H9 (cell line): ENCODE results near the gene TNIP1. TPM values are rescaled to one million over a fixed set of nuclear protein-coding genes. Genes with fewer than 3 reads are reported as not detected.

Source experiments
- DNase-seq: peaks from one replicate; pipeline ENCODE4 v3.0.0-alpha.2; 2017
- H2AFZ ChIP-seq: one replicate; pipeline ENCODE4 v1.6.1; 2013; ENCODE audit warnings: mild to moderate bottlenecking, low read length, control low read depth, moderate library complexity
- H2AK5ac ChIP-seq: 2 replicates; pipeline ENCODE4 v1.6.1; 2013; ENCODE audit warnings: low read length, control low read depth, mixed read lengths; ENCODE audit not compliant: insufficient read length
- H2BK120ac ChIP-seq: one replicate; pipeline ENCODE4 v1.6.1; 2013; ENCODE audit warnings: low read depth, mild to moderate bottlenecking, low read length, control low read depth, inconsistent platforms; ENCODE audit not compliant: poor library complexity, severe bottlenecking
- H2BK12ac ChIP-seq: 2 replicates; pipeline ENCODE4 v1.6.1; 2013; ENCODE audit warnings: low read length, control low read depth, mixed read lengths, low read depth; ENCODE audit not compliant: insufficient read length
- H2BK15ac ChIP-seq: 2 replicates; pipeline ENCODE4 v1.6.1; 2013; ENCODE audit warnings: low read depth, low read length, control low read depth
- H2BK20ac ChIP-seq: one replicate; pipeline ENCODE4 v1.6.1; 2013; ENCODE audit warnings: low read depth, mild to moderate bottlenecking, low read length, control low read depth, inconsistent platforms; ENCODE audit not compliant: poor library complexity, severe bottlenecking
- H2BK5ac ChIP-seq: 2 replicates; pipeline ENCODE4 v1.6.1; 2013; ENCODE audit warnings: low read length, control low read depth, mixed read lengths; ENCODE audit not compliant: insufficient read length
- H3K14ac ChIP-seq: 2 replicates; pipeline ENCODE4 v1.6.1; 2013; ENCODE audit warnings: low read length, control low read depth; ENCODE audit not compliant: insufficient read depth
- H3K18ac ChIP-seq: 2 replicates; pipeline ENCODE4 v1.6.1; 2013; ENCODE audit warnings: low read depth, mild to moderate bottlenecking, mixed read lengths, low read length, control low read depth; ENCODE audit not compliant: insufficient read length
- H3K23ac ChIP-seq: 2 replicates; pipeline ENCODE4 v1.6.1; 2013; ENCODE audit warnings: low read length, control low read depth, mixed read lengths, low read depth; ENCODE audit not compliant: insufficient read length
- H3K23me2 ChIP-seq: 2 replicates; pipeline ENCODE4 v1.6.1; 2013; ENCODE audit warnings: low read depth, mild to moderate bottlenecking, mixed read lengths, low read length, control low read depth; ENCODE audit not compliant: insufficient read length, poor library complexity, severe bottlenecking
- H3K27ac ChIP-seq: 2 replicates; pipeline ENCODE4 v1.5.1; 2013; ENCODE audit warnings: low read length, control low read depth, mixed read lengths, low read depth; ENCODE audit not compliant: insufficient read length
- H3K27me3 ChIP-seq: 2 replicates; pipeline ENCODE4 v1.6.1; 2013; ENCODE audit warnings: low read length, control low read depth, inconsistent platforms; ENCODE audit not compliant: insufficient read depth
- H3K4ac ChIP-seq: 2 replicates; pipeline ENCODE4 v1.6.1; 2013; ENCODE audit warnings: low read depth, mild to moderate bottlenecking, control low read depth, inconsistent platforms, low read length, moderate library complexity
- H3K4me1 ChIP-seq: 2 replicates; pipeline ENCODE4 v1.6.1; 2013; ENCODE audit warnings: low read length, control low read depth, inconsistent platforms; ENCODE audit not compliant: insufficient read depth
- H3K4me2 ChIP-seq: 2 replicates; pipeline ENCODE4 v1.6.1; 2013; ENCODE audit warnings: low read length, control low read depth, mixed read lengths; ENCODE audit not compliant: insufficient read length, insufficient read depth
- H3K56ac ChIP-seq: 2 replicates; pipeline ENCODE4 v1.6.1; 2013; ENCODE audit warnings: low read depth, mild to moderate bottlenecking, mixed read lengths, low read length, control low read depth; ENCODE audit not compliant: insufficient read length
- H3K79me1 ChIP-seq: 2 replicates; pipeline ENCODE4 v1.6.1; 2013; ENCODE audit warnings: low read depth, mild to moderate bottlenecking, moderate library complexity, low read length, control low read depth, inconsistent platforms; ENCODE audit not compliant: insufficient read depth, poor library complexity, severe bottlenecking
- H3K79me2 ChIP-seq: 2 replicates; pipeline ENCODE4 v1.6.1; 2013; ENCODE audit warnings: low read length, control low read depth, inconsistent platforms; ENCODE audit not compliant: insufficient read depth
- H3K9ac ChIP-seq: 2 replicates; pipeline ENCODE4 v1.6.1; 2013; ENCODE audit warnings: low read length, control low read depth, mixed read lengths; ENCODE audit not compliant: insufficient read length; ENCODE audit errors: extremely low read depth
- H3K9me3 ChIP-seq: one replicate; pipeline ENCODE4 v1.6.1; 2013; ENCODE audit warnings: low read depth, low read length, inconsistent platforms; ENCODE audit not compliant: control insufficient read depth
- H3T11ph ChIP-seq: one replicate; pipeline ENCODE4 v1.6.1; 2013; ENCODE audit warnings: mild to moderate bottlenecking, low read length, control low read depth, inconsistent platforms
- H4K20me1 ChIP-seq: one replicate; pipeline ENCODE4 v1.6.1; 2013; ENCODE audit not compliant: control insufficient read depth, insufficient read length, insufficient read depth
- H4K5ac ChIP-seq: 2 replicates; pipeline ENCODE4 v1.6.1; 2013; ENCODE audit warnings: low read depth, mild to moderate bottlenecking, mixed read lengths, low read length, control low read depth; ENCODE audit not compliant: insufficient read length
- H4K8ac ChIP-seq: replicated peaks from 2 replicates; pipeline ENCODE4 v1.6.1; 2013; ENCODE audit warnings: low read length, control low read depth, mixed read lengths, low read depth; ENCODE audit not compliant: insufficient read length
- H4K91ac ChIP-seq: 2 replicates; pipeline ENCODE4 v1.6.1; 2013; ENCODE audit warnings: low read depth, mild to moderate bottlenecking, moderate library complexity, mixed read lengths, low read length, control low read depth; ENCODE audit not compliant: insufficient read length
- H3K27ac Mint-ChIP-seq, 3 experiments: 2 replicates in 2 of 3; 3 replicates in 1 of 3; pipeline ENCODE4 v1.8.0; 2020 to 2021; ENCODE audit warnings: mixed read lengths in 3 of 3, mild to moderate bottlenecking in 1 of 3, moderate library complexity in 1 of 3
- H3K27me3 Mint-ChIP-seq: 2 replicates; pipeline ENCODE4 v1.8.0; 2021; ENCODE audit warnings: low read depth, mild to moderate bottlenecking, moderate library complexity, mixed read lengths
- H3K36me3 Mint-ChIP-seq, 3 experiments: 2 replicates in 2 of 3; 3 replicates in 1 of 3; pipeline ENCODE4 v1.8.0; 2020 to 2021; ENCODE audit warnings: low read depth in 3 of 3, mixed read lengths in 3 of 3; ENCODE audit not compliant: insufficient read depth in 1 of 3
- H3K4me1 Mint-ChIP-seq, 2 experiments: 2 replicates each; pipeline ENCODE4 v1.8.0; 2020; ENCODE audit warnings: mixed read lengths in 2 of 2
- H3K4me3 Mint-ChIP-seq, 2 experiments: 2 replicates in 1 of 2; 3 replicates in 1 of 2; pipeline ENCODE4 v1.8.0; 2020 to 2021; ENCODE audit warnings: mild to moderate bottlenecking in 2 of 2, mixed read lengths in 2 of 2, moderate library complexity in 1 of 2
- H3K9me3 Mint-ChIP-seq, 2 experiments: 2 replicates in 1 of 2; 3 replicates in 1 of 2; pipeline ENCODE4 v1.8.0; 2020; ENCODE audit warnings: mild to moderate bottlenecking in 2 of 2, mixed read lengths in 2 of 2, moderate library complexity in 1 of 2
- CTCF ChIP-seq: fragments of 200-600 bp; sonication (generic); conservative IDR thresholded peaks from 3 replicates; pipeline ENCODE4 v1.8.0; 2021; ENCODE audit warnings: antibody characterized with exemption, mild to moderate bottlenecking
- WGBS: extraction: QIAGEN DNeasy Blood & Tissue Kit; methylation state at CpG from one replicate; pipeline ENCODE4 v1.1.7; 2013; ENCODE audit warnings: missing lambda C conversion rate, low lambda C conversion rate, mixed read lengths; ENCODE audit not compliant: insufficient read length; ENCODE audit errors: extremely low coverage; 5-methylcytosine and 5-hydroxymethylcytosine counted together
- total RNA-seq: library from RNA; stranded (reverse); gene quantifications from 2 replicates; pipeline ENCODE4 v1.2.1, GENCODE V29; 2021

Gene TNIP1
- total RNA-seq, 1 experiment from 2014 or later = 40.8 TPM

GRCh38 chr5:151030056-151030336, 50.8 kb downstream of the TNIP1 start:
- no peak overlapping the region for H3K27ac ChIP-seq
- H2BK20ac ChIP-seq = no peak overlapping the region
- no peak overlapping the region for H2BK5ac ChIP-seq
- WGBS = no CpG with 5 or more reads among the region's 5 CpGs
- H3K14ac ChIP-seq = no peak overlapping the region
- H4K20me1 ChIP-seq = no peaks in the 10 kb centered on the region
- no peak overlapping the region for H3K4me2 ChIP-seq
- Mint-ChIP-seq H3K36me3 (peaks cover 2 to 40% (median 21%) of the 10 kb centered on the region in 3 experiments), H3K4me1 (no peaks in the 10 kb centered on the region), H3K9me3 (no peaks in the 10 kb centered on the region; a peak in 1 of 5 replicates), H3K4me3 (no peak overlapping the region), H3K27ac (no peak overlapping the region; a peak in 1 of 7 replicates), H3K27me3 (no peaks in the 10 kb centered on the region; the same call in 1 of the 2 replicates)
- H3K9ac ChIP-seq = no peak overlapping the region
- no peak overlapping the region for H4K5ac ChIP-seq
- H3K4me1 ChIP-seq = no peaks in the 10 kb centered on the region
- no peak for DNase-seq
- H3K23ac ChIP-seq = no peak overlapping the region
- no peaks in the 10 kb centered on the region for H3K9me3 ChIP-seq
- H3K79me1 ChIP-seq = no peaks in the 10 kb centered on the region
- no peak overlapping the region for H4K8ac ChIP-seq
- H4K91ac ChIP-seq = no peak overlapping the region
- TF ChIP-seq CTCF = no peak
- H3K27me3 ChIP-seq = no peaks in the 10 kb centered on the region
- no peak overlapping the region for H2AK5ac ChIP-seq
- H2BK120ac ChIP-seq = no peak overlapping the region
- H3K4ac ChIP-seq = no peak overlapping the region
- no peak overlapping the region for H2BK12ac ChIP-seq
- no peaks in the 10 kb centered on the region for H3K23me2 ChIP-seq
- H2BK15ac ChIP-seq = no peak overlapping the region
- H3K56ac ChIP-seq = no peak overlapping the region
- no peak overlapping the region for H2AFZ ChIP-seq
- H3K18ac ChIP-seq = no peak overlapping the region
- no peak overlapping the region for H3T11ph ChIP-seq
- no peaks in the 10 kb centered on the region for H3K79me2 ChIP-seq
